SIG-M5 (cell line): ENCODE data around the gene ANKLE1.
A peak's percentile ranks its signal among the peaks of the same experiment; 100 is the strongest.
"Not testable (repeated sequence)": the region's sequence is repeated elsewhere in the genome, so short reads cannot be mapped to it uniquely, and the experiment has no call there.

Experiments used
- DNase-seq: peaks from one replicate; lab custom pipeline; 2025; lab: John Stamatoyannopoulos, UW

ANKLE1 gene

GRCh38 chr19:17248011-17248776, 33.5 kb upstream of the ANKLE1 start:
- no peak for DNase-seq

- DNase-seq = no peak
These were observed 31.7 kb upstream of the ANKLE1 start for GRCh38 chr19:17249887-17250548.

- no peak for DNase-seq
These were observed 27.1 kb upstream of the ANKLE1 start for GRCh38 chr19:17254636-17255035.

- DNase-seq = no peak
These were observed 26.5 kb upstream of the ANKLE1 start for GRCh38 chr19:17255150-17255621.

- DNase-seq = no peak
These were observed 25.6 kb upstream of the ANKLE1 start for GRCh38 chr19:17256130-17256529.

- DNase-seq = no peak
These were observed 22.5 kb upstream of the ANKLE1 start for GRCh38 chr19:17259118-17259780.

- DNase-seq = no peak
These were observed 21.8 kb upstream of the ANKLE1 start for GRCh38 chr19:17259934-17260333.

GRCh38 chr19:17260842-17261325, 20.8 kb upstream of the ANKLE1 start:
- DNase-seq = no peak

- DNase-seq = no peak
These were observed 19.1 kb upstream of the ANKLE1 start for GRCh38 chr19:17262557-17262956.

- DNase-seq = no peak
These were observed 17.7 kb upstream of the ANKLE1 start for GRCh38 chr19:17263712-17264640.

GRCh38 chr19:17264641-17264979, 17.1 kb upstream of the ANKLE1 start, which contains the start of gene USHBP1:
Gene USHBP1 (minus strand): TSS chr19:17264745. CDS start chr19:17264299, 446 bp downstream.
- DNase-seq = no peak

GRCh38 chr19:17266026-17266425, 15.7 kb upstream of the ANKLE1 start:
- DNase-seq = no peak

GRCh38 chr19:17266589-17266974, 15.1 kb upstream of the ANKLE1 start:
- DNase-seq = no peak

GRCh38 chr19:17266975-17267788, 14.5 kb upstream of the ANKLE1 start, which contains the start of gene BABAM1:
Gene BABAM1 (plus strand): TSS chr19:17267443. CDS start chr19:17268807, 1,364 bp downstream.
- DNase-seq = peak; percentile 97

- DNase-seq = no peak
These were observed 12.9 kb upstream of the ANKLE1 start for GRCh38 chr19:17268754-17269153.

GRCh38 chr19:17274892-17275291, 6.8 kb upstream of the ANKLE1 start:
- DNase-seq = not testable (repeated sequence)

- DNase-seq = no peak
These were observed 6.1 kb upstream of the ANKLE1 start for GRCh38 chr19:17275441-17276175.

GRCh38 chr19:17279436-17279835, 2.3 kb upstream of the ANKLE1 start:
- DNase-seq = no peak

- no peak for DNase-seq
These were observed 906 bp downstream of the ANKLE1 start for GRCh38 chr19:17282488-17283125.
